Measurements from ENCODE around the gene ZNF775.

GRCh38 chr7:150333659-150334058 is 45.5 kb upstream of the ZNF775 start:
- no peak for TF ChIP-seq TSHZ2 (CRISPR knock-in tag; IDR thresholded peaks at IDR 0.05)
- TF ChIP-seq SNAI2 (CRISPR knock-in tag; IDR thresholded peaks at IDR 0.05): no peak
- TF ChIP-seq ZC3H10 (CRISPR knock-in tag; IDR thresholded peaks at IDR 0.05): no peak
- TF ChIP-seq CREB5 (CRISPR knock-in tag; IDR thresholded peaks at IDR 0.05; ENCODE audit: low read depth): no peak
- TF ChIP-seq OSR1 (CRISPR knock-in tag; IDR thresholded peaks at IDR 0.05): no peak
- no peak for TF ChIP-seq ZFP3 (CRISPR knock-in tag; IDR thresholded peaks at IDR 0.05)
- no peak for TF ChIP-seq GLIS3 (CRISPR knock-in tag; IDR thresholded peaks at IDR 0.05)
- TF ChIP-seq PATZ1 (CRISPR knock-in tag; IDR thresholded peaks at IDR 0.05; ENCODE audit: borderline replicate concordance): no peak
- no peak for TF ChIP-seq ARNTL (CRISPR knock-in tag; IDR thresholded peaks at IDR 0.05; ENCODE audit: borderline replicate concordance, low read depth)
- no peak for TF ChIP-seq ZFP30 (CRISPR knock-in tag; IDR thresholded peaks at IDR 0.05)
- no peak for TF ChIP-seq RARB (CRISPR knock-in tag; IDR thresholded peaks at IDR 0.05)
- no peak for TF ChIP-seq TCF4 (CRISPR knock-in tag; IDR thresholded peaks at IDR 0.05; ENCODE audit: borderline replicate concordance)
- TF ChIP-seq ESRRG (CRISPR knock-in tag; IDR thresholded peaks at IDR 0.05): no peak
